ENCODE measurements around the gene UBE2E2.

- no peak for TF ChIP-seq ZNF232 (CRISPR knock-in tag; IDR thresholded peaks at IDR 0.05)
- TF ChIP-seq MAX (CRISPR knock-in tag; IDR thresholded peaks at IDR 0.05), result no peak
- no peak for TF ChIP-seq CTCF (IDR thresholded peaks at IDR 0.05)
- TF ChIP-seq TCF7 (CRISPR knock-in tag; IDR thresholded peaks at IDR 0.05; ENCODE audit: low read depth), result no peak
- no peak for TF ChIP-seq RELA (CRISPR knock-in tag; IDR thresholded peaks at IDR 0.05; ENCODE audit: borderline replicate concordance)
- TF ChIP-seq AFF4 (CRISPR knock-in tag; IDR thresholded peaks at IDR 0.05; ENCODE audit: borderline replicate concordance), result no peak
- TF ChIP-seq ZNF121 (CRISPR knock-in tag; IDR thresholded peaks at IDR 0.05), result no peak
- no peak for TF ChIP-seq SP1 (CRISPR knock-in tag; conservative IDR thresholded peaks at IDR 0.05)
- TF ChIP-seq JUN (CRISPR knock-in tag; IDR thresholded peaks at IDR 0.05), result no peak
- no peak for TF ChIP-seq TEAD1 (CRISPR knock-in tag; IDR thresholded peaks at IDR 0.05)
- TF ChIP-seq ZNF532 (CRISPR knock-in tag; IDR thresholded peaks at IDR 0.05; ENCODE audit: borderline replicate concordance), result no peak
- no peak for TF ChIP-seq E2F4 (CRISPR knock-in tag; IDR thresholded peaks at IDR 0.05; ENCODE audit: borderline replicate concordance, low read depth)
Observed at GRCh38 chr3:23175341-23176083, 27.6 kb upstream of the UBE2E2 start.

Data from WTC11 (cell line).